Subcutaneous adipose tissue (tissue), 4 donors: ENCODE data around the gene FIGNL2. TPM values are rescaled to one million over a fixed set of nuclear protein-coding genes. Genes with fewer than 3 reads are reported as not detected.

ENCODE experiments used
- total RNA-seq, 4 donors: library from RNA; depleted of rRNA; stranded (reverse); fragments of >200 nt; gene quantifications; one replicate each; pipeline ENCODE4 v1.1.0, GENCODE V29; 2016
- TF ChIP-seq, protein P1 (sequence below): fragments of 450-650 bp; IDR thresholded peaks from one replicate; pipeline ENCODE4 v1.5.1; 2016; ENCODE audit warnings: low read depth, mild to moderate bottlenecking, control low read depth, antibody characterized with exemption, moderate library complexity

Gene FIGNL2
- total RNA-seq, 4 donors from 2014 or later, result 0.16 to 1.1 (median 0.37) TPM

DNA sequence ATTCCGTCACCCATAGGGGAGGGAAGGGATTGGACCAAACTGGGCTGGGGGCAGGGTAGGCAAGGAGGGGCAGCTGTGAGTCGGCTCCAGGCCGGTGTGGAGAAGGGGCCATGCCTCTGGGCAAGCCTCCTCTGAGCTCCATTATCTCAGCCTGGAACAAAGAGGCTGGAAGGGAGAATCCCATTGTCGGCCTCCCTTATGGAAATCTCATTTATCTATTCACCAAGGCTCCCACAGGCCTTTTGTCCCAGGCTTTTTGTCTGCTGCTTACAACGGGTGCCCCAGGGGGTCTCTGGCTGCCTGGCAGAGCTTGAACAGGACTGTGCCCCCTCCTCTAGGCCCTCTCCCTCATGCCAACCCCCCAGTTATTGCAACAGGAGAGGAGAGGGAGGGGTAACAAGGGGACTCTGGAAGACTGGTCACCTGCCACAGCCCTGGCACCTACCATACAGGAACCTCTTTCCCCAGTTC is 19.5 kb downstream of the FIGNL2 start:
- TF ChIP-seq, protein P1, sequence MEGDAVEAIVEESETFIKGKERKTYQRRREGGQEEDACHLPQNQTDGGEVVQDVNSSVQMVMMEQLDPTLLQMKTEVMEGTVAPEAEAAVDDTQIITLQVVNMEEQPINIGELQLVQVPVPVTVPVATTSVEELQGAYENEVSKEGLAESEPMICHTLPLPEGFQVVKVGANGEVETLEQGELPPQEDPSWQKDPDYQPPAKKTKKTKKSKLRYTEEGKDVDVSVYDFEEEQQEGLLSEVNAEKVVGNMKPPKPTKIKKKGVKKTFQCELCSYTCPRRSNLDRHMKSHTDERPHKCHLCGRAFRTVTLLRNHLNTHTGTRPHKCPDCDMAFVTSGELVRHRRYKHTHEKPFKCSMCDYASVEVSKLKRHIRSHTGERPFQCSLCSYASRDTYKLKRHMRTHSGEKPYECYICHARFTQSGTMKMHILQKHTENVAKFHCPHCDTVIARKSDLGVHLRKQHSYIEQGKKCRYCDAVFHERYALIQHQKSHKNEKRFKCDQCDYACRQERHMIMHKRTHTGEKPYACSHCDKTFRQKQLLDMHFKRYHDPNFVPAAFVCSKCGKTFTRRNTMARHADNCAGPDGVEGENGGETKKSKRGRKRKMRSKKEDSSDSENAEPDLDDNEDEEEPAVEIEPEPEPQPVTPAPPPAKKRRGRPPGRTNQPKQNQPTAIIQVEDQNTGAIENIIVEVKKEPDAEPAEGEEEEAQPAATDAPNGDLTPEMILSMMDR, result no peak

GRCh38 chr12:51827925-51828818 is 20.3 kb downstream of the FIGNL2 start:
- TF ChIP-seq, protein P1, result no peak

DNA sequence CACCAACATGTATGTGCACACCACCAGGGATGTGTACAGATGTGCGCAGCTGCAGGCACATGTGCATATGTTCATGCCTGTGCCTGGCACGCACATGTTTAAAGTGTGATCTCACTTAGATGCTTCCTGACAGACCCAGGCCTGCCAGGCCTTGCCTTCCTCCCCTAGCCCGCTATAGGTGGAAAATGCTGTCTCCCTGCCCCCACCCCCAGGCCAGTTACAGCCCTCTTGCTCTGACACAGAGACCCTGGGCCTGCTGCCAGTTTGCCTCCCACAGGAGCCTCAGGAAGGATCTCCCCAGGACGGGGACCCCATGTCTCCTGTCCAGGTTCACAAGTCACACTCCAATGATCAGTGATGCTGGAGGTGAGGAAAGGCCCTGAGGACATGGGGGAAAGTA is 21.6 kb downstream of the FIGNL2 start:
- TF ChIP-seq, protein P1, result no peak

GRCh38 chr12:51825216-51825615 is 23.3 kb downstream of the FIGNL2 start:
- TF ChIP-seq, protein P1, result no peak

DNA sequence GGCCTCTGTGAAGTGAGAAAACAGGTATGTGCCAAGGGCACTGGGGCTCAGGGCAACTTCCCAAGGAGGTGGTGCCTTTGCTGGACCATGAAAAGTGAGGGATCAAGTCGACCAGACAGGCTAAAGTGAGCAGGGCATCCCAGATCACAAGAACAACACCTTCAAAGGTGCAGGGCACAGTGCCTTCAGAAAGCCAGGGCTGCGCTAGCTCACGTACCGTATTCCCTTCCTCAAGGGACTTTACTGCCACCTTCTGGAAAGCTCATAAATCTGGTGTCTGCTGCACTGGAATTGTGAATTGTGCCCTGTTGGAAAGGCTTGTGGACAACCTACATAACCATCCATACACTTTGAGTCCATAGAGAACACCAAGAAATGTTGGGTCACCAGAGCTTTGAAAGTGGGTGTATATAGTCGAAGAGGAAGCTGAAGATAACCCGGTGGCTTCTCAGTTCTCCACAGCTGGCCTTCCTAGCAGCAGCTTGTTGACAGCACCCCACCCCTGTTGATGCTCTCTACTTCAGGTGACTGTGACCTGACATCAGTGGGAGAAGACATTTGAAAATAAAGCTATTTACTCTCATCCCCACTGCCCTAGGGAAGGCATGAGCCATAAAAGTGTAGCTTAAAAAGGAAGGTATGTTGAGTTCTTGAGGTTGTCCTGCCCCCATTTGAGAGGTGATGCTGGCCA is 24.5 kb downstream of the FIGNL2 start:
- TF ChIP-seq, protein P1, result no peak

DNA sequence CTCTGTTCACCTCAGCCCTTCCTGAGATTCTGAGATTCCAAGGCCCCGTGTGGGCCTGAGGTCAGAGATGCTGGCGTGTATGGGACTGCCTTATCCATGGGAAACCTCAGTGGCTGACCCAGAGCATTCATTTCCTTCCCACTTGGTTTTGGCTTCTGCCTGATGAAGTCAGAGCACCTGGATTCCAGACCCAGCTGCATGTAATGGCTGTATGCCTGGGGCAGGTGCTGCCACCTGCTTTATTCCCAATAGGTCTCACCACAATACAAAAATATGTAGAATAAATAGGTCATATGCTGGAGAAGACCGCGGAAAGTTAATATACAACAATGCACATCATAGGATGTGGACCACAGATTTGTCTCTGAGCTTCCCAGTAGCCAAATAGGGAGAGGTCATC is 25.6 kb downstream of the FIGNL2 start:
- TF ChIP-seq, protein P1, result no peak

DNA sequence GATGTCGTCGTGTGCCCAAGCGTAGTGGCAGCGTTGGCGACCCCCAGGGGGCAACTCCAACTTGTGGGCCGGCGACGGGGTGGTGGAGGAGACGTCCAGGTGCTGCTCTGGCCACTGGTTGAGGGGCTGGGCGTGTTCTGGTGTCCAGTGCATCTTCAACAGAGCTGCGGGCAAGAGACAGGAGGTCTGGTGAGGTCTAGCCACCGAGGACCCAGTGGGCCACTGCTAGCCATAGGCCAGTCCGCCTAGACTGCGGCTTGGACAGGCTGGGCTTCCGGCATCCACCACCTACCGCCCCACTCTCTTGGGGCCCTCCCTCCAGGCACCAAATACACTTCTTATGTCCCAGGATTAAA is 26.3 kb downstream of the FIGNL2 start:
- TF ChIP-seq, protein P1, result no peak
